Anterior cingulate cortex (tissue), 58 donors: ENCODE data around the gene PPL.
A peak's percentile ranks its signal among the peaks of the same experiment; 100 is the strongest.
"Not testable (repeated sequence)": the region's sequence is repeated elsewhere in the genome, so short reads cannot be mapped to it uniquely, and the experiment has no call there.

Experiments used
- DNase-seq, 58 donors: peaks; one replicate each; lab custom pipeline; 2025; lab: John Stamatoyannopoulos, UW

PPL gene

DNA sequence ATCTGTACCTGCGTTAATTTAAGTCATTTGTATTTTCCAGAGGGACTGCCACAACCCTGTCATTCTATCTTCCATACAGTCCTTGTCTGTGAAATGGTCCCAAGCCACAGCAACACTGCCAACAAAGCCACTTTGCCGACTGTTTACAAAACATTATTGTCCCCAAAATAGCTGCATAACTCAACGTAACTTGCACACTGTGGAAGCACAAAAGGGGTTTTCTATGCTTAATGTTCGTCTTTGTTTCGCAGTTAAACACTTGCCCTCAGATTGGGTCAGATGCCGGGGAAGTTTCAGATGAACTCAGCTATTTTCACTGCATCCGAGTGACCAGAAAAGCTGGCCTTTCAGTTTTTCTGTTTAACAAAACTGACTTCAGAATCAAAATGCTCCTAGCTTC lies 25.8 kb upstream of the PPL start:
- DNase-seq = peak in 38 of 58 donors; percentile 11 to 95 (median 60)

DNA sequence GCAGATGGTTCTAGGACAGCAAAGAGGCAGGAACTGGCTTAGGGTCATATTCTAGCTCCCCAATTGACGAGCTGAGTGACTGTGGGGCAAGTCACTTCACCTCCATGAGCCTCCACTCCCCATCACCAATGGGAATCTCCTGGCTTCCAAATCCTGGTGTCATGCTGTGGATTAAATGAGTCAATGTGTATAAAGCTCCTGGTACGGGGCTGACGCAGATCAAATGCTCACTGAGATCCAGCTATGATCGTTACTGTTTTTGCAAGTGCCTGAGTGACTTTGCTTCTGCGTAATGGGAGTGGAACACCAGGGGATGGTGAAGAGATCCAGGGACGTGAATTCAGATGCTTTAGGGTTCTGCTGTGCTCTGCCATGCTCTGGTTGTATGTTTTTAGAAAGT lies 23.6 kb upstream of the PPL start:
- peak in 1 of 58 donors; percentile 8 for DNase-seq

DNA sequence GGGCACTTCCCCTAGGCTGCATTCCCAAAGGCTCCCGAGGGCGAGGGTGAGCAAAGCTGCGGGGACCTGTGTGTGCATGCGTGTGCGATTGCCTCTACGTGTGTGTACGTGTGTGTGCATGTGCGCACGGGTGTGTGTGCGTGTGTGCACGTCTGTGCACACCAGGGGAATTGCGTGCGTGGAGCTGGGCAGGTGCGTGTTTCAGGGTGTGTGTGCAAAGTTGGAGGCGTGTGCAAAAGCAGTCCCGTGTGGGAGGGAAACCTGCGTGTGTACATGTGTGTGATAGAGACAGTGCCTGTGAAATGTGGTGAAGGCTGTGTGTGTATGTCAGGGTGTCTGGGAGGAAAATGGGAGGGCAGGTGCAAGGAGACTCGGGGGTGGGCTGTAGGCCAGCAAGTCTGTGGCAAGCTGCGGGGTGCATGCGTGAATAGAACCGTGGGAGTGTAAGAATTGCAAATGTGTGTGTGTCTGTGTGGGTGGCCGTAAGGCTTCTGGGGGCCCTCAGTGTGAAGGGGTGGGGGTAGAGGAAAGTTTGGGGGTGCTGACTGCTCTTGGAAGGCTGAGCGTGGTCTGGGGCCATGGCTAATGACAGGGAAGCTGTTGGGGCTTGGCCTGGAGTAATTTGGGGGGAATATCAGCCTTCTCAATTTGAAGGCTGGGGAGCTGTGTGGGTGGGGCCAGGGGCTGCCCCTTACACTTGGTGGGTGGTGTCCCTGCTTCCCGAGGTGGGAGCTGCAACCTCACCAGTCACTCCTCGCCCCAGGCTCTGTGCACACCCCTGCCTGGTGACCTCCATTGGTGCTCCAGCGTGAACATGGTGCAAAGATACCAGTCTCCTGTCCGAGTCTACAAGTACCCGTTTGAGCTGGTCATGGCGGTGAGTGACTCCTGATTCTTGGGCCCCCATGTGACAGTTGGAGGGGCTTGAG lies 21.8 kb upstream of the PPL start:
- peak in 7 of 58 donors; percentile 12 to 42 (median 25) for DNase-seq

DNA sequence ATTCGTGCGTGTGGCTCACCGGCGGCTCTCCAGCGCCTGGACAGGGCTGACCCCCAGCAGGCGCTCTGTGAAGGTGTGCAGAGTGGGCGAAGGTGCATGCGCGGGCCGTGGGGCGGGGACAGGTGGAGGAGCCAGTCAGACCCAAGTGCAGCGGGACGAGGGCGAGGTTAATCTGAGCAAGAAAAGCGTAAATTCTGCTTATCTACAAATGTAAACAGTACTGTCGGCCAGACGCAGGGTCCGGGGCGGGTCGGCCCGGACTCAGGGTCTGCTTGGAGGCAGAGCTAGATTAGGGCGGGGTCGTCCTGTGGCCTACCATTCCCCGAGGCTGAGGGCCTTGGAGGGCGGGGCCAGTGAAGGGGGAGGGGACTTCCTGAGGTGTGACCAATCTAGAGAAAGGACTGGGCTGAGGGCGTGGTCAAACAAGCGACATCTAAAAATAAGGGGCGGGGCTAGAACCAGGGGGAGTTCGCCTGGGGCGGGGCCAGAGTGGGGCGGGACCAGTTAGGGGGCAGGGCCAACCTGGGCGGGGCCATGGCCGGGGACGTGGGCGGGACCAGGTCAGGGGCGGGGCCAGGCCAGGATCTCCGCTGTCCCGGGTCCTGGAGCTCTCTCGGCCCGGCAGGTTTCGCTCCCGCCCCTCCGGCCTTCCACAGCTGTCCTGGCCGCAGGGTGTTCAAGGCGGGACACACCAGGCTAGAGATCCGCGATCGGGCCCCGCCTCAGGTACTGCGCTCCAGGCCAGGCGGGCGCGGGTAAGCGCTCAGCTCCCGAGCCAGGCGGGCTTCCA lies 21.0 kb upstream of the PPL start, which contains the start of gene SEC14L5:
TSS of gene SEC14L5 (plus strand) at position 611 of the 790 bp plus-strand sequence. CDS start 994 bp downstream, outside the sequence.
- DNase-seq = peak; percentile 37 to 99 (median 95)

GRCh38 chr16:4957420-4957719 lies 20.4 kb upstream of the PPL start:
- DNase-seq = no peak

DNA sequence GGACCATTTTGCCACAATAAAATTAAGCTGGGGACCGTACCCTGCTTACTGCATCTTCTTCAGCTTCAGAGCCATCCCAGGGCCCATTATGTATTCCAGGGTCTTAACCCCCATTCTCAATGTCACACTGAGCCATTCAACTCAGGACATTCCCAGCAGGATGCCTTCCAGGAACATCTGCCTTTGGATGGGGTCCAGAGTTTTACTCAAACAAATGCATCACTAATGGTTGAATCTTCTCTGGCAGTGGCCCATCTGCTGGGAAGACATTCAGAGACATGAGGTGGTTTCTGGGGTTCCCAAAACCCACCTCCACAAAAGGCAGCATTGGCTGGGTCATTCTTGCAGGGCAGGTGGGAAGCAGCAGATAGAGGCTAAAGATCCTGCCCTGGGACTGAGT lies 17.8 kb upstream of the PPL start:
- no peak for DNase-seq

GRCh38 chr16:4951583-4951982 lies 14.6 kb upstream of the PPL start:
- not testable (repeated sequence) for DNase-seq

GRCh38 chr16:4949986-4950385 lies 13.0 kb upstream of the PPL start:
- no peak for DNase-seq

DNA sequence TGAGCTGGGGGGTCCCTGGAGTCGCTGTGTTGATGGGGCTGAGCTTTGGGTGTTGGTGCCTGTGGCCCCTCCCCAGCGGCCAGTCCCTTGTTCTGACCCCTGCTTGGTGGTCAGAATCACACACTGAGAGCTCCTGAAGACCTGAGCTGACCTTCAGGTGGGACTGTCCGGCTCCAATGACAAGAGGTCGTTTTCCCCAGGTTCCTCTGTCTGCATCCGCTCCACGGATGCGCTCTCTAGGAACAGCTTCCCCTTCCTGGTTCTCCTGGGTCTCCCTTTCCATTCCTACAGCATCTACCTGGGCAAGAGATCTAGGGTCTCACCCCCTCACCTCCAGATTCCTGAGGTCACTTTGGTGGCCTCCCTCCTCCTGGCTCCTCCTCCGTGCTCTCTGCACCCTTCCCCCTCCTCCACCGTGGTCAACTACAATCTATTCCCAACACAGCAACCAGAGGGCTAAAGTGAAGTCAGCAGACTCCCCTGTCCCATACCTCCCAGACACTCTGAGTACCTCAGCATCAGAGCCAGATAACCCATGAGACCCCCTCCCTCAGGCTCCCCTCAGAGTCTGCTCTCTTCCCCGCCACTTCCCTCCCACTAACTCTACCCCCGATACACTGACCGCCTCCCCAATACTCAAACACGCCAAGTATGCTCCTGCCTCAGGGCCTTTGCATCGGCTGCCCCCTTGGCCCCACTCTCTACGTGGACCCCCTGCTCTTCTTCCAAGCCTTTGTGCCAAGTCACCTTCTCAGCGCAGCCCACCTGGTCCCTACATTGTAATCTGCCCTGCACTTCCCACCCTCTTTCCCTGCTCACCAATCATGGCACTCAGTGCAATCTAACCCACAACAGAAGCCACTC lies 12.2 kb upstream of the PPL start:
- no peak for DNase-seq

DNA sequence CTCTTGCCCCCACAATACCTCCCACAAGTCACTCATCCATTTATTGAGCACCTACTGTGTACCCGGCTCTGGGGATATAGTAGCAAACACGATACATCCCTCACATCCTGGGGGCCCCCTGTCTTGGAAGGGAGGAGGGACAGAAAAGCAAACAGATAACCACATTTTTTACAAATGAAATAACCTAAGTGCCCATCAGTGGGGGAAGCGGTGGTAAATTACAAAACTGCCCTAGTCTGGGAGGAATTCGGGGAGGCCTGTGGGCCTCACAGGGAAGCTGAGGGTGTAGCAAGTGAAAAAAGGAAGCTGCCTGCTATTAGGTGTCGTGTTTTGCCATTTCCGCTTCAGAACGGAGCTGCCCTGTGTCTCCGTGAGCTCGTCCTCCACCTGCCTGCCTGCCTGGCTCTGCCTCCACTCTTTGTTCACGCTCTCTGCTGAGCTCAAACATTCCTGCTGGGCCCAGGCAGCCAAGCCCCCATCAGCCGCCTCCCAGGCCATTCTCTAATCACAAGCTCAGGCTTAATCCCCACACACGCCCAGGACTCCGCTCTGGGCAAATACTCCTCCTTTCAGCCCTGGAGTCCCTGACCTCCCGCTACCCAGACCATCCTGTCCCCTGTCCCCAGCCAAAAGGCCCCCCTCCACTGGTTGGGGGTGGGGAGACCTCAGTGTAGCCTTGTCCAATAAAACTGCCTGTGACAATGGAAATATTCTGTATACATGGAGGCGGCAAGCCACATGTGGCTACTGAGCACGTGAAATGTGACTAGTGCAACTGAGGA lies 11.0 kb upstream of the PPL start:
- no peak for DNase-seq

- DNase-seq = no peak
Observed at GRCh38 chr16:4946917-4947316, 10.0 kb upstream of the PPL start.

- DNase-seq = no peak
Observed at GRCh38 chr16:4945560-4946502, 8.9 kb upstream of the PPL start.

GRCh38 chr16:4944333-4945281 lies 7.7 kb upstream of the PPL start:
- DNase-seq = peak in 7 of 58 donors; percentile 14 to 71 (median 46)

- DNase-seq = no peak
Observed at GRCh38 chr16:4942481-4942880, 5.5 kb upstream of the PPL start.

- no peak for DNase-seq
Observed at GRCh38 chr16:4940719-4941118, 3.8 kb upstream of the PPL start.

- no peak for DNase-seq
Observed at GRCh38 chr16:4938683-4939030, 1.7 kb upstream of the PPL start.
